Endodermal cell (in vitro differentiated cells): ENCODE data around the gene TMEM120B. TPM values are rescaled to one million over a fixed set of nuclear protein-coding genes. Genes with fewer than 3 reads are reported as not detected.
A peak's percentile ranks its signal among the peaks of the same experiment; 100 is the strongest.

Experiments
- DNase-seq: peaks from one replicate; pipeline ENCODE4 v3.0.0-alpha.2; 2017
- H3K27ac ChIP-seq: 2 replicates; pipeline ENCODE4 v1.5.1; 2013; ENCODE audit warnings: mild to moderate bottlenecking, low read depth, low read length, moderate library complexity
- H3K27me3 ChIP-seq: 2 replicates; pipeline ENCODE4 v1.6.1; 2013; ENCODE audit warnings: mild to moderate bottlenecking, low read length, moderate library complexity; ENCODE audit not compliant: insufficient read depth, control insufficient read depth, poor library complexity, severe bottlenecking
- H3K36me3 ChIP-seq: 2 replicates; pipeline ENCODE4 v1.7.0; 2013; ENCODE audit warnings: mild to moderate bottlenecking, low read length, moderate library complexity; ENCODE audit not compliant: control insufficient read depth, insufficient read depth
- H3K4me1 ChIP-seq: one replicate; pipeline ENCODE4 v1.7.0; 2013; ENCODE audit warnings: low read length; ENCODE audit not compliant: control insufficient read depth, insufficient read depth
- H3K4me3 ChIP-seq: 2 replicates; pipeline ENCODE4 v1.5.1; 2013; ENCODE audit warnings: mild to moderate bottlenecking, low read length, moderate library complexity
- H3K9ac ChIP-seq: 2 replicates; pipeline ENCODE4 v1.6.1; 2013; ENCODE audit warnings: mild to moderate bottlenecking, low read length, moderate library complexity; ENCODE audit not compliant: poor library complexity, severe bottlenecking; ENCODE audit errors: extremely low read depth
- H3K9me3 ChIP-seq: 2 replicates; pipeline ENCODE4 v1.6.1; 2013; ENCODE audit warnings: mild to moderate bottlenecking, low read length, moderate library complexity; ENCODE audit not compliant: control insufficient read depth
- H3K27ac Mint-ChIP-seq: 2 replicates; pipeline ENCODE4 v1.8.0; 2020; ENCODE audit warnings: mixed read lengths
- H3K27me3 Mint-ChIP-seq: 2 replicates; pipeline ENCODE4 v1.8.0; 2021; ENCODE audit warnings: mild to moderate bottlenecking, mixed read lengths; ENCODE audit not compliant: insufficient read depth
- H3K36me3 Mint-ChIP-seq: 2 replicates; pipeline ENCODE4 v1.8.0; 2020; ENCODE audit warnings: low read depth, mixed read lengths
- H3K4me1 Mint-ChIP-seq: 2 replicates; pipeline ENCODE4 v1.8.0; 2020; ENCODE audit warnings: mixed read lengths
- H3K4me3 Mint-ChIP-seq: 2 replicates; pipeline ENCODE4 v1.8.0; 2020; ENCODE audit warnings: mild to moderate bottlenecking, moderate library complexity, mixed read lengths
- H3K9me3 Mint-ChIP-seq: 2 replicates; pipeline ENCODE4 v1.8.0; 2020; ENCODE audit warnings: mild to moderate bottlenecking, mixed read lengths
- WGBS, 2 experiments: methylation state at CpG; one replicate each; pipeline versions ENCODE4 v1.1.5 to v1.1.7; 2013; ENCODE audit warnings: missing lambda C conversion rate in 2 of 2, mixed read lengths in 1 of 2; ENCODE audit not compliant: insufficient coverage in 1 of 2, insufficient read length in 1 of 2; 5-methylcytosine and 5-hydroxymethylcytosine counted together
- total RNA-seq, 2 donors: library from RNA; stranded (reverse); fragmentation: NEBNext Ultra II Directional in 1 of 2; extraction: Animal tissue kit (Norgen Biotek cat#: 25700) in 1 of 2; gene quantifications; 2 replicates in 1 of 2; 3 replicates in 1 of 2; pipeline ENCODE4 v1.2.1, GENCODE V29; 2021
- TF ChIP-seq, protein P1 (sequence below): fragments of 200-600 bp; sonication (generic); conservative IDR thresholded peaks from 2 replicates; pipeline ENCODE4 v1.5.0; 2021; ENCODE audit warnings: antibody characterized with exemption, mild to moderate bottlenecking

TMEM120B gene
- total RNA-seq, 2 donors from 2014 or later = 21.8 to 25.3 TPM

GRCh38 chr12:121729021-121729420, 16.5 kb downstream of the TMEM120B start:
- H3K27ac ChIP-seq = no peak overlapping the region
- no peaks in the 10 kb centered on the region for H3K9me3 ChIP-seq
- no peaks in the 10 kb centered on the region for H3K27me3 Mint-ChIP-seq
- no peak overlapping the region for H3K27ac Mint-ChIP-seq
- H3K4me1 ChIP-seq = no peaks in the 10 kb centered on the region
- TF ChIP-seq, protein P1, sequence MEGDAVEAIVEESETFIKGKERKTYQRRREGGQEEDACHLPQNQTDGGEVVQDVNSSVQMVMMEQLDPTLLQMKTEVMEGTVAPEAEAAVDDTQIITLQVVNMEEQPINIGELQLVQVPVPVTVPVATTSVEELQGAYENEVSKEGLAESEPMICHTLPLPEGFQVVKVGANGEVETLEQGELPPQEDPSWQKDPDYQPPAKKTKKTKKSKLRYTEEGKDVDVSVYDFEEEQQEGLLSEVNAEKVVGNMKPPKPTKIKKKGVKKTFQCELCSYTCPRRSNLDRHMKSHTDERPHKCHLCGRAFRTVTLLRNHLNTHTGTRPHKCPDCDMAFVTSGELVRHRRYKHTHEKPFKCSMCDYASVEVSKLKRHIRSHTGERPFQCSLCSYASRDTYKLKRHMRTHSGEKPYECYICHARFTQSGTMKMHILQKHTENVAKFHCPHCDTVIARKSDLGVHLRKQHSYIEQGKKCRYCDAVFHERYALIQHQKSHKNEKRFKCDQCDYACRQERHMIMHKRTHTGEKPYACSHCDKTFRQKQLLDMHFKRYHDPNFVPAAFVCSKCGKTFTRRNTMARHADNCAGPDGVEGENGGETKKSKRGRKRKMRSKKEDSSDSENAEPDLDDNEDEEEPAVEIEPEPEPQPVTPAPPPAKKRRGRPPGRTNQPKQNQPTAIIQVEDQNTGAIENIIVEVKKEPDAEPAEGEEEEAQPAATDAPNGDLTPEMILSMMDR = no peak
- H3K36me3 ChIP-seq = peaks cover 8% of the 10 kb centered on the region
- H3K9me3 Mint-ChIP-seq = no peaks in the 10 kb centered on the region
- DNase-seq = no peak
- H3K4me3 Mint-ChIP-seq = no peak overlapping the region
- peaks cover 23% of the 10 kb centered on the region for H3K36me3 Mint-ChIP-seq
- no peak overlapping the region for H3K9ac ChIP-seq
- WGBS, 2 experiments = 84 to 87% methylated on average over 5 to 6 of the region's 6 CpGs
- H3K4me1 Mint-ChIP-seq = peaks cover 7% of the 10 kb centered on the region
- no peaks in the 10 kb centered on the region for H3K27me3 ChIP-seq
- no peak overlapping the region for H3K4me3 ChIP-seq

DNA sequence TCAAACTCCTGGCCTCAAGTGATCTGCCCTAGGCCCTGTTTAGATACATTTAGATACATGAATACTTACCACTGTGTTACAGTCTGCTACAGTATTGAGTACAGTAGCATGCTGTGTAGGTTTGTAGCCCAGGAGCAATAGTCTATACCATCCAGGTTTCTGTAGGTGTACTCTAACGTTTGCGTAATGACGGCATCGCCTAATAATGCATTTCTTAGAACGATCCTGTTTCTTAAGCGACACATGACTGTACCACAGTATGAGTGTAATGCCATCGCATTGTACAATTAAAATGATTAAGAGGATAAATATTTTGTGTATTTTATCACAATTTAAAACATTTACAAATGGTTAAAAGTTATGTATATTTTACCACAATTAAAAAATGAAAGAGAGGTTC, 18.9 kb downstream of the TMEM120B start:
- Mint-ChIP-seq H3K27me3 (no peaks in the 10 kb centered on the region), H3K27ac (no peak overlapping the region), H3K4me1 (peaks cover 7% of the 10 kb centered on the region), H3K36me3 (peaks cover 9% of the 10 kb centered on the region), H3K4me3 (no peak overlapping the region), H3K9me3 (no peaks in the 10 kb centered on the region)
- Histone ChIP-seq H3K4me1 (no peaks in the 10 kb centered on the region), H3K4me3 (no peak overlapping the region), H3K9ac (no peak overlapping the region), H3K27me3 (no peaks in the 10 kb centered on the region), H3K9me3 (no peaks in the 10 kb centered on the region), H3K36me3 (peaks cover 4% of the 10 kb centered on the region), H3K27ac (no peak overlapping the region)
- DNase-seq = no peak
- WGBS, 2 experiments = 96% methylated on average over 7 of the region's 7 CpGs; no CpG with 5 or more reads in 1 of the 2 experiments
- TF ChIP-seq, protein P1 = no peak

GRCh38 chr12:121733849-121734248, 21.3 kb downstream of the TMEM120B start:
- Histone ChIP-seq H3K9ac (no peak overlapping the region), H3K4me1 (no peaks in the 10 kb centered on the region), H3K36me3 (peaks cover 4% of the 10 kb centered on the region), H3K9me3 (no peaks in the 10 kb centered on the region), H3K27me3 (no peaks in the 10 kb centered on the region), H3K27ac (no peak overlapping the region), H3K4me3 (no peak overlapping the region)
- H3K9me3 Mint-ChIP-seq = no peaks in the 10 kb centered on the region
- no peaks in the 10 kb centered on the region for H3K27me3 Mint-ChIP-seq
- peaks cover 9% of the 10 kb centered on the region for H3K36me3 Mint-ChIP-seq
- H3K27ac Mint-ChIP-seq = peak overlapping the region; percentile 65
- DNase-seq = no peak
- no peak overlapping the region for H3K4me3 Mint-ChIP-seq
- WGBS, 2 experiments = 94 to 97% methylated on average over 6 to 8 of the region's 8 CpGs
- TF ChIP-seq, protein P1 = no peak
- peaks cover 2% of the 10 kb centered on the region for H3K4me1 Mint-ChIP-seq
